HG02759 (cell line): ENCODE measurements around the gene BGLAP.
A peak's percentile ranks its signal among the peaks of the same experiment; 100 is the strongest.

Source experiments
- ATAC-seq: cut with Tn5 transposase; IDR thresholded peaks from one replicate; pipeline ENCODE4 v1.9.1; 2021; ENCODE audit warnings: mild to moderate bottlenecking, moderate library complexity; ENCODE audit not compliant: unreplicated experiment

BGLAP gene

DNA sequence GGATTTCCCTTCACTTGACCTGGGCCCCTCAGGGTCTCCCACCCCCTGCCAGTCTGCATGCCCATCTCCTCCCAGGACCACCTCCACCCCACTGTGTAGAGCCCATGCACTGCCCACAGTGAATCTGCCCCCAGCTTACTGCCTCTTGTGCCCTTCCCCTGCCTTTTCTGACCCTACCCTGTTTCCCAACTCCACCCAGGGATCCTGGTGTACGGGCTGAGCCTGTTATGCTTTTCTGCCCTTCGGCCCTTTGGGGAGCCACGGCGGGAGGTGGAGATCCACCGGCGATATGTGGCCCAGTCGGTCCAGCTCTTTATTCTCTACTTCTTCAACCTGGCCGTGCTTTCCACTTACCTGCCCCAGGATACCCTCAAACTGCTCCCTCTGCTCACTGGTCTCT is 44.1 kb downstream of the BGLAP start:
- no peak for ATAC-seq

GRCh38 chr1:156289857-156290256 is 47.9 kb downstream of the BGLAP start:
- no peak for ATAC-seq

DNA sequence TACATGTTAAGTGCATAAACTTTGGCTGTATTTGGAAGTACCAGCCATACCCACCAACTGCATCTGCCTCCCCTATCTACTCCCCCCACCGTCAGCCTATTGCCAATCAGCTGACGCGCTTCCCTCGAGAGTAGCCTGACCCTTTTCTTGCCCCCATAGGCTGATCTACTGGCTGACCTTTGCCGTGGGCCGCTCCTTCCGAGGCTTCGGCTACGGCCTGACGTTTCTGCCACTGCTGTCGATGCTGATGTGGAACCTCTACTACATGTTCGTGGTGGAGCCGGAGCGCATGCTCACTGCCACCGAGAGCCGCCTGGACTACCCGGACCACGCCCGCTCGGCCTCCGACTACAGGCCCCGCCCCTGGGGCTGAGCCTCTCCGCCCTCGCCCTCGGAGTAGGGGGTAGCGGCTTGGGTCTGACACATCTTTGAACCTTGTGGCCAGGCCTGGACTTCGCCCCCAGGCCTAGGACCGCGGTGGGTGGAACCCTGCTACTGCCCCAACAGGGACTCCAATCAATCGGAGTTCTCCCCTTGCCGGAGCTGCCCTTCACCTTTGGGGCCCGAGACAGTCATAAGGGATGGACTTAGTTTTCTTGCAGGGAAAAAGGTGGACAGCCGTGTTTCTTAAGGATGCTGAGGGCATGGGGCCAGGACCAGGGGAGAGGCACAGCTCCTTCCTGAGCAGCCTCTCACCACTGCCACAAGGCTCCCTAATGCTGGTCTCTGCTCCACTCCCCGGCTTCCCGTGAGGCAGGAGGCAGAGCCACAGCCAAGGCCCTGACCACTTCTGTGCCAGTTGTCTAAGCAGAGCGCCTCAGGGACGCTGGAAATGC is 49.5 kb downstream of the BGLAP start:
- peak; percentile 68 for ATAC-seq
